Neutrophil (primary cell): ENCODE data around the gene MIA.
"Not testable (repeated sequence)": the region's sequence is repeated elsewhere in the genome, so short reads cannot be mapped to it uniquely, and the experiment has no call there.

Experiments used
- H3K27ac ChIP-seq: fragments of 200-600 bp; sonication (generic); 2 replicates; pipeline ENCODE4 v1.5.1; 2016; ENCODE audit warnings: mild to moderate bottlenecking, moderate library complexity
- H3K27me3 ChIP-seq: fragments of 200-600 bp; sonication (generic); 2 replicates; pipeline ENCODE4 v1.6.0; 2016; ENCODE audit warnings: mild to moderate bottlenecking
- H3K36me3 ChIP-seq: fragments of 200-600 bp; sonication (generic); 2 replicates; pipeline ENCODE4 v1.5.1; 2017
- H3K4me1 ChIP-seq, 2 experiments: fragments of 200-600 bp in 1 of 2; sonication (generic) in 1 of 2; 1 replicate in 1 of 2; 2 replicates in 1 of 2; pipeline versions ENCODE4 v1.5.1 to v1.6.1; 2013 to 2016; ENCODE audit warnings: low read depth in 1 of 2, low read length in 1 of 2, mild to moderate bottlenecking in 1 of 2, moderate library complexity in 1 of 2; ENCODE audit not compliant: control insufficient read depth in 1 of 2, insufficient read depth in 1 of 2
- H3K4me3 ChIP-seq, 2 experiments: fragments of 200-600 bp in 1 of 2; sonication (generic) in 1 of 2; 1 replicate in 1 of 2; 2 replicates in 1 of 2; pipeline ENCODE4 v1.5.1; 2013 to 2016; ENCODE audit warnings: low read depth in 1 of 2, low read length in 1 of 2, mild to moderate bottlenecking in 1 of 2, moderate library complexity in 1 of 2
- H3K9me3 ChIP-seq: fragments of 200-600 bp; sonication (generic); 2 replicates; pipeline ENCODE4 v1.5.1; 2016
- TF ChIP-seq, protein P1 (sequence below): fragments of 200-600 bp; sonication (generic); IDR thresholded peaks from 2 replicates; pipeline ENCODE4 v1.5.1; 2016; ENCODE audit warnings: antibody characterized with exemption

Gene MIA

GRCh38 chr19:40819479-40820234, 44.3 kb downstream of the MIA start:
- TF ChIP-seq, protein P1, sequence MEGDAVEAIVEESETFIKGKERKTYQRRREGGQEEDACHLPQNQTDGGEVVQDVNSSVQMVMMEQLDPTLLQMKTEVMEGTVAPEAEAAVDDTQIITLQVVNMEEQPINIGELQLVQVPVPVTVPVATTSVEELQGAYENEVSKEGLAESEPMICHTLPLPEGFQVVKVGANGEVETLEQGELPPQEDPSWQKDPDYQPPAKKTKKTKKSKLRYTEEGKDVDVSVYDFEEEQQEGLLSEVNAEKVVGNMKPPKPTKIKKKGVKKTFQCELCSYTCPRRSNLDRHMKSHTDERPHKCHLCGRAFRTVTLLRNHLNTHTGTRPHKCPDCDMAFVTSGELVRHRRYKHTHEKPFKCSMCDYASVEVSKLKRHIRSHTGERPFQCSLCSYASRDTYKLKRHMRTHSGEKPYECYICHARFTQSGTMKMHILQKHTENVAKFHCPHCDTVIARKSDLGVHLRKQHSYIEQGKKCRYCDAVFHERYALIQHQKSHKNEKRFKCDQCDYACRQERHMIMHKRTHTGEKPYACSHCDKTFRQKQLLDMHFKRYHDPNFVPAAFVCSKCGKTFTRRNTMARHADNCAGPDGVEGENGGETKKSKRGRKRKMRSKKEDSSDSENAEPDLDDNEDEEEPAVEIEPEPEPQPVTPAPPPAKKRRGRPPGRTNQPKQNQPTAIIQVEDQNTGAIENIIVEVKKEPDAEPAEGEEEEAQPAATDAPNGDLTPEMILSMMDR = peak; percentile 85
- not testable (repeated sequence) for H3K36me3 ChIP-seq, H3K9me3 ChIP-seq, H3K27me3 ChIP-seq
- Histone ChIP-seq H3K4me3 (peak overlapping the region in 1 of 2 experiments; percentile 54), H3K4me1 (peaks cover 51 to 55% of the 10 kb centered on the region in 2 experiments), H3K27ac (peak overlapping the region; percentile 91)

DNA sequence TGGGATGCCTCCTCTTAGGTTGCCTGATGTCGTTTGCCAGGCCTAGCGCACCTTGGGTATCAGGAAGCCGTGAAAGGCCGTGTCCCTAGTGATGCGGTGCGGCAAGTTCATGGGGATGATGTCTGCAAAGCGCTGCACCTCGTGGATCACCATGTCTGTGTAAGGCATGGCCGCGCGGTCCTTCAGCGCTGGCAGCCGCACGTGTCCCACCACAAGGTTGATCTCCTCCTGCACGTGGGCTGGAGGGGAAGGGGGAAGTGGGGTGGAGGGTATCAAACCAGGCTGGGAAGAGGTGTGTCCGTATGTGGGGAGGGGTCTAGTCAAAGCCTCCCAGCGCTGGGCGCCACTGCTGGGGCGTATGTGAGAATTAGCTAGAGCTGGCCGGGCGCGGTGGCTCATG, 46.8 kb downstream of the MIA start:
- H3K27ac ChIP-seq = peak overlapping the region; percentile 98
- H3K9me3 ChIP-seq = no peaks in the 10 kb centered on the region
- H3K36me3 ChIP-seq = no peaks in the 10 kb centered on the region
- peak overlapping the region in 1 of 2 experiments; percentile 57 for H3K4me3 ChIP-seq
- peaks cover 68 to 79% of the 10 kb centered on the region in 2 experiments for H3K4me1 ChIP-seq
- TF ChIP-seq, protein P1 = no peak
- H3K27me3 ChIP-seq = no peaks in the 10 kb centered on the region

GRCh38 chr19:40822704-40823553, 47.6 kb downstream of the MIA start:
- not testable (repeated sequence) for H3K27me3 ChIP-seq, H3K36me3 ChIP-seq, H3K9me3 ChIP-seq
- TF ChIP-seq, protein P1 = peak; percentile 28
- Histone ChIP-seq H3K4me3 (peak overlapping the region; percentile 18 to 57), H3K27ac (peak overlapping the region; percentile 98), H3K4me1 (peaks cover 69 to 83% of the 10 kb centered on the region in 2 experiments)

- H3K27me3 ChIP-seq, H3K9me3 ChIP-seq, H3K36me3 ChIP-seq, H3K4me3 ChIP-seq: not testable (repeated sequence)
- peaks cover 49 to 66% of the 10 kb centered on the region in 2 experiments for H3K4me1 ChIP-seq
- H3K27ac ChIP-seq = peak overlapping the region; percentile 98
Measured at GRCh38 chr19:40824916-40825315, 49.6 kb downstream of the MIA start.

GRCh38 chr19:40825460-40826095, 50.3 kb downstream of the MIA start:
- peak overlapping the region; percentile 98 for H3K27ac ChIP-seq
- not testable (repeated sequence) for H3K4me3 ChIP-seq, H3K9me3 ChIP-seq, H3K36me3 ChIP-seq, H3K27me3 ChIP-seq
- H3K4me1 ChIP-seq = peaks cover 47 to 61% of the 10 kb centered on the region in 2 experiments

DNA sequence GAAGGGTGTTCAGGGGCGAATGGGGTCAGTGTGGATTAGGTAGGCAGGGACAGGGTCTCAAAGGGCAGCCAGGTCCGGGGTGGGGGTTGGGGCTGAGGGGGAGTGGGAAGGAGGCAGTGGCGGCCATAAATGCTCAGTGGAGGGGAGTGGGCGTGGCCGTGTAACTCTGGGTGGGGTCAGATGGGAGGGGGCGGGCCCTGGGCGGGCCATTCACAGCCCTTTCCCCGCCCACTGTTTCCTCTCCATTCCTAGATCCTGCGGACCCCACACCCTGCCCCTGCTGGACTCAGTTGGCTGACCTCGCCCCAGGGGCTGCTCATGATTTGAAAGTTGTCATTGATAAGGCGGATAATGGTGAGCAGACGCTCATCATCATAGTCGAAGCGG, 51.0 kb downstream of the MIA start:
- peak overlapping the region; percentile 98 for H3K27ac ChIP-seq

DNA sequence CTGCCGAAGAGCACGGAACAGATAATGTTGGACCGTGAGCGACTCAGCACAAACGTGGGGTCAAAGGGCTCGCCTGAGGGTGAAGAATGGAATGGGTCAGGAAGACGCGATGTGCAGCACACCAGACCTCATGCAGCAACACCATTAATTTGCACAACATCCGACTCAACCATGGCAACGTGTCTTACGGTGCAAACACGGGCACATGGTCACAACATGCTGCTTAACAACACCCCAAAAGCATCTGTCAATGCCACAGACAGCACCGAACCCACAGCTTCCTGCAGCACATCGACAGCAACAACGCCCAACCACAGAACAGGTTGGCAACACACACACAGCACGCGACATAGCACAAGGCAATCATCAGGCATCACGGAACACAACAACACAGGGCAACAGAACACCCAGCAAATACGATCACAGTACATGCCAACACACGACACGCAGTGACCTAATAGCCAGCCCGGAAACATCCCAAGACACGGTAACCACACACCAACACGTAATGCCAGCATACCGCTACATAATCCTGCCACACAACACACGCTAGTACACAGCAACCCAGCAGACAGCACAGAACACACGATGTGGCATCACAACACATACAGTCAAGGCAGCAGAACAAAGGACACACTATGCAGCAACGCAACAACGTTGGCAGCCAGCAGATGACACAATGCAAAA, 51.5 kb downstream of the MIA start:
- Histone ChIP-seq H3K4me1 (peaks cover 46 to 56% of the 10 kb centered on the region in 2 experiments), H3K27ac (peak overlapping the region; percentile 98)
- H3K9me3 ChIP-seq, H3K36me3 ChIP-seq, H3K4me3 ChIP-seq, H3K27me3 ChIP-seq: not testable (repeated sequence)

More for the DNA sequence above, 51.0 kb downstream of the MIA start:
- not testable (repeated sequence) for H3K4me3 ChIP-seq, H3K27me3 ChIP-seq, H3K36me3 ChIP-seq, H3K9me3 ChIP-seq
- peaks cover 47 to 57% of the 10 kb centered on the region in 2 experiments for H3K4me1 ChIP-seq
